Measurements from ENCODE around the gene POLRMT.
"Not testable (repeated sequence)": the region's sequence is repeated elsewhere in the genome, so short reads cannot be mapped to it uniquely, and the experiment has no call there.

Gene POLRMT

GRCh38 chr19:589693-590395 lies 43.5 kb downstream of the POLRMT start, which contains the start of gene HCN2:
HCN2 (plus strand) TSS chr19:589881; CDS start chr19:589946, 65 bp downstream.
- no peak for TF ChIP-seq CTCF (conservative IDR thresholded peaks at IDR 0.05)
- peak within 1 kb of the TSS; percentile 68 for H3K27ac ChIP-seq

DNA sequence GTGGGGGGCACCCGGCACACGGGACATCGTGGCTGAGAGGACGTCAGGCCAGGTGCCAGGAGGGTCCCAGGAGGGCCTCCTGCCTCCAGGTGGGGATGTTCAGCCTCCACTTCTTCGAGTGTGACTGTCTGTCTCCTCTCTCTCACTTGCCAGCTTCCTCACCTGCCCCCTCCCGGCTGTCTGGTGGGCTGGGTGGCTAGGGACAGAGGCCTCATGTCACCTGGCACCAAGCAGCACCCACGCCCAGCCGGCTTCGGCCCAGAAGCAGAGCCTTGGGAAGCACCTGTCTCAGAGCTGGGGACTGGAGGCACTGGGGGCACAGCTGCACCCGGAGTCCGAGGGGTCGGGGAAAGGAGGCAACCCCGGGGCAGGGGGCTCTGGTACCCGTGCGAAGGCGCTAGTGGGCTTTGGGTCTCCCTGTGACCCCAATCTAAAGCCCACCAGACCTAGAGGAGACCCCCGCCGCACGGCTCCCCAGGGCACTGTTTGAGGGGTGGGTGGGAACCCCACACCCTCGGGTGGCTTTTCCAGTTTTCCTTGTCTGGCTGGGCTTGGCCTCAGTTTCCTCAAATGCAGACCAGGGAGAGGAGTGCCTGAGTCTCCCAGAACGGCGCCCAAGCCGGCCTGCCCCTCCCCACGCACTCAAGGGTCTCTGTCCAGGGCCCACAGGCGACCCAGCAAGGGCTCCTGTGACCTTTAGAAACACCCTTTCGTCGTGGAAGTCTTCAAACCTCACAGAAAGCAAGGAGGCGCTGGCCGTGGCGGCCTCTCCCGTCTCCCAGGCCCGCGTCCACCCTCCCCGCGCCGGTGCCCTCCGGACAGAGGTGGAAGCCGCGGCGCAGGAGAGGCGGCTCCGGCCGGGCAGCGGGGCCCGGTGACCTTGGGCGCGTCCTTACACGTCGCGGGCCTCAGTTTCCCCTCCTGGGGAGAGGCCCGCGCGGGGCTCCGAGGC lies 44.3 kb downstream of the POLRMT start:
- H3K27ac ChIP-seq, result peak overlapping the region; percentile 68
- no peak for TF ChIP-seq CTCF (conservative IDR thresholded peaks at IDR 0.05)

DNA sequence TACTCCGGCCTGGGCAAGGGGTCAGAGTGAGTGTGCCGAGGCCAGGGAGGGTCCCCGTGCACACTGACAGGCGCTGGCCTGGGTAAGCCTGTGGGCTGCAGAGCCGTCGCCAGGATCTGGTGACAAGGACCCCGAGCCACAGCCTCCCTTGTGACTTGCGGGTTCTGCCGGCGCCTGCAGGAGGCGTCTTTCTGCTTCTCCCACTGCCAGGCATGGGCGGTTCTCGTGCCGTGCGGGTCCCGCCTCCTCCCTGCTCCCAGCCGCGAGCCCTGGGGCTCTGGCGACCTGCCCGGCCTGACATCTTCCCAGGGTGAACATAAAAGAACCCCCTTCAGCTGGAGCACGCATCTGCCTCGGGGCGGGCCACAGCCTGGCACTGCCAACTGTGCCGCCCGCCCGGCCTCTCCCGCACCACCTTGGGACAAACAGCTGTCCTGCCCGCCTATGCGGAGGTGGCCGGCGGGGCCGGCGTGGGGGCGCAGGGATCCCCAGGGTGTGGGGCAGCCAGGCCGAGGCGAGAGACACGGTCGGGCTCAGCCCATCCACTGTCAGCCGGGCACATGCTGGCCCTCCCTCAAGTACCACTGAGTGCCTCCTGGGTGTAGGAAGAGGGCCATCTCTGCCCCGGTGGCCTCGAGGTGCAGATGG lies 45.1 kb downstream of the POLRMT start:
- peak; percentile 85 for TF ChIP-seq CTCF (conservative IDR thresholded peaks at IDR 0.05)
- H3K27ac ChIP-seq, result peak overlapping the region; percentile 68

DNA sequence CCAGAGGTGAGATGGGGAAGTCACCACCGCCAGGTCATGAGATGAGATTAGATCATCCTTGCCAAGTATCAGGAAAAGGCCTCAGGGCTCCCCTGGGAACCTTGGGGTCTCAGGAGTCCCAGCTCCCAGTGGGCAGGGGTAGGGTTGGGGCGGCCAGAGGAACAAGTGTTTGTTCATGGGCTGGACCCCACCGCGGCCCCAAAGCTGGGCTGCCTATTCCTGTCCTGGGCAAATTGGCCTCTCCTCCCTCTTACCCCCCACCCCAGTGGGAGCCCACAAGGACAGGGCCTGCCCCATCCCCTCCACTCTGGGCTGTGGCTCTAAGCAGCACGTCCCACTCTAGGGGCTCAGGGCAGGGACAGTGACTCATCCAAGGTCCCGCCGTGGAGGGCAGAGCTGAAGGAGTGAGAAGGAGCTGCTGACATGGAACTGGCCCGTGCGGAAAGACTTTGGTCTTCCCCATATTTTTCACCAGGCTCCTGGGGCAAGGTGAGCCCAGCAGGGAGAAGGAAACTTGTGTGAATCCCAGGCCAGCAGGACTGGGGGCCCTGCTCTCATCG lies 47.7 kb downstream of the POLRMT start:
- no peak overlapping the region for H3K27ac ChIP-seq
- no peak for TF ChIP-seq CTCF (conservative IDR thresholded peaks at IDR 0.05)

- H3K27ac ChIP-seq, result not testable (repeated sequence)
Observed at GRCh38 chr19:585146-585545, 48.2 kb downstream of the POLRMT start.

GRCh38 chr19:584240-585001 lies 48.9 kb downstream of the POLRMT start:
- H3K27ac ChIP-seq, result no peak overlapping the region
- peak; percentile 81 for TF ChIP-seq CTCF (conservative IDR thresholded peaks at IDR 0.05)

DNA sequence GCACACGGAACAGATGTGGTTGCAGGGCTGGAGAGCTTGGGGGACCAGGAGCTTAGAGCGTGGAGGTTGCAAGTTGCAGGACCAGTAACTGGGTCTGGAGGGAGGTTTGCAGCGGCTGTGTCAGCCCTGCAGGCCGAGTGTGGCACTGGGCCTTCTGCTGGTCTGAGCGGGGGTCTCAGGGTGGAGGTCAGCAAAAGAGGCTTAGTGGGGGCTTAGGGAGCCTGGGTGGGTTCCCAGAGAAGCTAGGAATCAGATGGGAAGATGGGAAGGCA lies 49.4 kb downstream of the POLRMT start:
- H3K27ac ChIP-seq, result no peak overlapping the region
- no peak for TF ChIP-seq CTCF (conservative IDR thresholded peaks at IDR 0.05)
